GM23338 (cell line): ENCODE results near the gene PP2D1.

ENCODE experiments used
- JUNB ChIP-seq: IDR thresholded peaks from one replicate; pipeline ENCODE4 v1.6.1; 2016; ENCODE audit warnings: antibody characterized with exemption; ENCODE audit not compliant: unreplicated experiment
- TF ChIP-seq, protein P1 (sequence below), 2 experiments: fragments of 200-600 bp in 1 of 2; sonication (generic) in 1 of 2; conservative IDR thresholded peaks; 2 replicates each; pipeline versions ENCODE4 v1.5.1 to v1.6.1; 2016 to 2017; ENCODE audit warnings: antibody characterized with exemption in 2 of 2, low read depth in 2 of 2, mild to moderate bottlenecking in 2 of 2, moderate library complexity in 1 of 2

DNA sequence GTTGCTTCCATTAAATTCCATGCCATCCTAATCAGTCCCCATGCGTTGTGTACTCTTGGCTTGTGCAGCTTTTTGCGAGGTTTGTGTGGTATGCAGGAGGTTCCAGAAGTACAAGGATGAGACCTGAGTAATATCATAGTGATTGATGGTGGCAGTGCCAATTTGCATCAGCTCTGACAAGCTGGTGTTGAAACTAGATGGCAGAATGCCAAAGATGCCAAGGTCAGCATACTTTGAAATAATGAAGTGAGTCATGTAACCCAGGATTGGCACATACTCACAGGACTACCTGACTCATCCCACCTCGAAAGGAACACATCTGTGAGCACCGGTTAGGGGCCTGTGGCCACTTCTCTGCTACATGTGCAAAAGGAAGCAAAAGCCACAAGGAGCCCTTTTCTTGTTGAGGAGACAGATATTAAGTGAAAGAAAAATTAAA, 42.5 kb upstream of the PP2D1 start:
- TF ChIP-seq, protein P1, sequence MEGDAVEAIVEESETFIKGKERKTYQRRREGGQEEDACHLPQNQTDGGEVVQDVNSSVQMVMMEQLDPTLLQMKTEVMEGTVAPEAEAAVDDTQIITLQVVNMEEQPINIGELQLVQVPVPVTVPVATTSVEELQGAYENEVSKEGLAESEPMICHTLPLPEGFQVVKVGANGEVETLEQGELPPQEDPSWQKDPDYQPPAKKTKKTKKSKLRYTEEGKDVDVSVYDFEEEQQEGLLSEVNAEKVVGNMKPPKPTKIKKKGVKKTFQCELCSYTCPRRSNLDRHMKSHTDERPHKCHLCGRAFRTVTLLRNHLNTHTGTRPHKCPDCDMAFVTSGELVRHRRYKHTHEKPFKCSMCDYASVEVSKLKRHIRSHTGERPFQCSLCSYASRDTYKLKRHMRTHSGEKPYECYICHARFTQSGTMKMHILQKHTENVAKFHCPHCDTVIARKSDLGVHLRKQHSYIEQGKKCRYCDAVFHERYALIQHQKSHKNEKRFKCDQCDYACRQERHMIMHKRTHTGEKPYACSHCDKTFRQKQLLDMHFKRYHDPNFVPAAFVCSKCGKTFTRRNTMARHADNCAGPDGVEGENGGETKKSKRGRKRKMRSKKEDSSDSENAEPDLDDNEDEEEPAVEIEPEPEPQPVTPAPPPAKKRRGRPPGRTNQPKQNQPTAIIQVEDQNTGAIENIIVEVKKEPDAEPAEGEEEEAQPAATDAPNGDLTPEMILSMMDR (conservative IDR thresholded peaks at IDR 0.05; ENCODE audit: low read depth in 2 of 2), result no peak
- TF ChIP-seq JUNB, result no peak
